ENCODE results near the gene USP16.

The USP16 gene

GRCh38 chr21:29085106-29085752 lies 60.8 kb downstream of the USP16 start:
- no peak for DNase-seq

GRCh38 chr21:29091033-29091432 lies 66.6 kb downstream of the USP16 start:
- DNase-seq, result no peak

GRCh38 chr21:29092102-29092959 lies 67.9 kb downstream of the USP16 start:
- DNase-seq, result no peak

- DNase-seq, result no peak
Observed at GRCh38 chr21:29096218-29097015, 71.9 kb downstream of the USP16 start.

- DNase-seq, result no peak
Observed at GRCh38 chr21:29098156-29098555, 73.7 kb downstream of the USP16 start.

- DNase-seq, result no peak
Observed at GRCh38 chr21:29102791-29103257, 78.4 kb downstream of the USP16 start.

All from DMS53 (cell line).